ENCODE data around the gene FAM174B.

DNA sequence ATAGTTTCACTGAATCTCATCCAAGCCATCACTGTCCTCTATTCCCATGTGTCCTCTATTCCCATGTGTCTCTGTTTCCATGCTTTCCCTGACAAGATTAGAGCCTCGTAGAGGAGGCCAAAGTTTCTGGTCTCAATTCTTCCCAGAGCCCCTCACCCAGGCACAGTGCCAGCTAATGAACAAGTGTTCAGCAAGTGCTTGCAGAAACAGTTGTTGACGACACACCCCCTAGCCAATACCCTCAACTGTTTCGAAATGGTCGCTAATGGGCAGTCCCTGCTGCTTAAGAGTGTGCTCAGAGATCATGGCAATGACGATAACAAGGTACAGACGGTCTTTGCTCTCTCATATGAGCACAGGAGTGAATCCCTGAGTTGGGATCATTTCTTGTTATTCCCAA, 73.4 kb downstream of the FAM174B start:
- no peak for TF ChIP-seq POLR2A (IDR thresholded peaks at IDR 0.05)
- TF ChIP-seq, protein P1, sequence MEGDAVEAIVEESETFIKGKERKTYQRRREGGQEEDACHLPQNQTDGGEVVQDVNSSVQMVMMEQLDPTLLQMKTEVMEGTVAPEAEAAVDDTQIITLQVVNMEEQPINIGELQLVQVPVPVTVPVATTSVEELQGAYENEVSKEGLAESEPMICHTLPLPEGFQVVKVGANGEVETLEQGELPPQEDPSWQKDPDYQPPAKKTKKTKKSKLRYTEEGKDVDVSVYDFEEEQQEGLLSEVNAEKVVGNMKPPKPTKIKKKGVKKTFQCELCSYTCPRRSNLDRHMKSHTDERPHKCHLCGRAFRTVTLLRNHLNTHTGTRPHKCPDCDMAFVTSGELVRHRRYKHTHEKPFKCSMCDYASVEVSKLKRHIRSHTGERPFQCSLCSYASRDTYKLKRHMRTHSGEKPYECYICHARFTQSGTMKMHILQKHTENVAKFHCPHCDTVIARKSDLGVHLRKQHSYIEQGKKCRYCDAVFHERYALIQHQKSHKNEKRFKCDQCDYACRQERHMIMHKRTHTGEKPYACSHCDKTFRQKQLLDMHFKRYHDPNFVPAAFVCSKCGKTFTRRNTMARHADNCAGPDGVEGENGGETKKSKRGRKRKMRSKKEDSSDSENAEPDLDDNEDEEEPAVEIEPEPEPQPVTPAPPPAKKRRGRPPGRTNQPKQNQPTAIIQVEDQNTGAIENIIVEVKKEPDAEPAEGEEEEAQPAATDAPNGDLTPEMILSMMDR (IDR thresholded peaks at IDR 0.05) = no peak

All from thyroid gland (tissue), 4 donors.